ENCODE measurements around the gene GTF3C1.
"Not testable (repeated sequence)": the region's sequence is repeated elsewhere in the genome, so short reads cannot be mapped to it uniquely, and the experiment has no call there.

Gene GTF3C1

GRCh38 chr16:27462200-27462845, 87.4 kb downstream of the GTF3C1 start:
- no peak for DNase-seq

GRCh38 chr16:27461483-27462171, 88.1 kb downstream of the GTF3C1 start:
- no peak for DNase-seq

- no peak for DNase-seq
Observed at GRCh38 chr16:27460663-27461482, 88.8 kb downstream of the GTF3C1 start.

GRCh38 chr16:27460213-27460612, 89.5 kb downstream of the GTF3C1 start:
- no peak for DNase-seq

GRCh38 chr16:27458987-27459688, 90.6 kb downstream of the GTF3C1 start:
- no peak for DNase-seq

GRCh38 chr16:27458258-27458657, 91.5 kb downstream of the GTF3C1 start:
- DNase-seq: no peak

GRCh38 chr16:27457605-27457900, 92.2 kb downstream of the GTF3C1 start:
- DNase-seq: not testable (repeated sequence)

- no peak for DNase-seq
Observed at GRCh38 chr16:27455700-27456099, 94.0 kb downstream of the GTF3C1 start.

GRCh38 chr16:27453494-27453825, 96.3 kb downstream of the GTF3C1 start:
- no peak for DNase-seq

GRCh38 chr16:27452569-27453493, 96.9 kb downstream of the GTF3C1 start:
- DNase-seq: no peak

- no peak for DNase-seq
Observed at GRCh38 chr16:27450196-27450549, 99.5 kb downstream of the GTF3C1 start.

GRCh38 chr16:27449434-27450195, 100.1 kb downstream of the GTF3C1 start:
- peak; percentile 45 for DNase-seq

GRCh38 chr16:27448532-27449433, 100.9 kb downstream of the GTF3C1 start:
- no peak for DNase-seq

- DNase-seq: no peak
Observed at GRCh38 chr16:27447301-27447700, 102.4 kb downstream of the GTF3C1 start.

GRCh38 chr16:27446721-27447120, 103.0 kb downstream of the GTF3C1 start:
- DNase-seq: peak; percentile 50

GRCh38 chr16:27445502-27446175, 104.1 kb downstream of the GTF3C1 start:
- no peak for DNase-seq

- DNase-seq: no peak
Observed at GRCh38 chr16:27444470-27444869, 105.2 kb downstream of the GTF3C1 start.

GRCh38 chr16:27444015-27444414, 105.7 kb downstream of the GTF3C1 start:
- DNase-seq: no peak

- no peak for DNase-seq
Observed at GRCh38 chr16:27441998-27442397, 107.7 kb downstream of the GTF3C1 start.

GRCh38 chr16:27441276-27441675, 108.4 kb downstream of the GTF3C1 start:
- DNase-seq: no peak
